HL-60 (cell line): Measurements from ENCODE around the gene RCAN3.
A peak's percentile ranks its signal among the peaks of the same experiment; 100 is the strongest.

Source experiments
- DNase-seq, 2 experiments: peaks; one replicate each; pipeline ENCODE4 v3.0.0-alpha.2; 2010 to 2020; ENCODE audit warnings: low read depth in 1 of 2, low spot score in 1 of 2
- H3K27ac ChIP-seq: fragments of 250-450 bp; sonication (Bioruptor Pico); replicated peaks from 2 replicates; pipeline ENCODE4 v1.5.1; 2020; ENCODE audit warnings: mild to moderate bottlenecking, moderate library complexity
- H3K27me3 ChIP-seq: fragments of 250-450 bp; sonication (Bioruptor Pico); 2 replicates; pipeline ENCODE4 v1.5.1; 2021; ENCODE audit warnings: mild to moderate bottlenecking, moderate library complexity; ENCODE audit not compliant: insufficient read depth, poor library complexity, severe bottlenecking
- H3K4me3 ChIP-seq: replicated peaks from 2 replicates; pipeline ENCODE4 v1.5.1; 2011; ENCODE audit warnings: mild to moderate bottlenecking, control low read depth, low read length; ENCODE audit not compliant: insufficient read depth
- GABPA ChIP-seq: IDR thresholded peaks from 2 replicates; pipeline ENCODE4 v1.6.1; 2012; ENCODE audit warnings: low read depth
- POLR2AphosphoS5 ChIP-seq: IDR thresholded peaks from 2 replicates; pipeline ENCODE4 v1.6.1; 2012; ENCODE audit warnings: low read depth
- SPI1 ChIP-seq: IDR thresholded peaks from 2 replicates; pipeline ENCODE4 v1.6.1; 2012; ENCODE audit warnings: low read depth, mild to moderate bottlenecking, borderline replicate concordance
- TF ChIP-seq, protein P1 (sequence below): IDR thresholded peaks from 2 replicates; pipeline ENCODE4 v1.6.1; 2012; ENCODE audit warnings: low read depth; ENCODE audit not compliant: insufficient replicate concordance
- TF ChIP-seq, protein P2 (sequence below): IDR thresholded peaks from one replicate; pipeline ENCODE4 v1.5.1; 2011; ENCODE audit warnings: low read length, control low read depth, inconsistent platforms; ENCODE audit not compliant: insufficient read depth

The RCAN3 gene

DNA sequence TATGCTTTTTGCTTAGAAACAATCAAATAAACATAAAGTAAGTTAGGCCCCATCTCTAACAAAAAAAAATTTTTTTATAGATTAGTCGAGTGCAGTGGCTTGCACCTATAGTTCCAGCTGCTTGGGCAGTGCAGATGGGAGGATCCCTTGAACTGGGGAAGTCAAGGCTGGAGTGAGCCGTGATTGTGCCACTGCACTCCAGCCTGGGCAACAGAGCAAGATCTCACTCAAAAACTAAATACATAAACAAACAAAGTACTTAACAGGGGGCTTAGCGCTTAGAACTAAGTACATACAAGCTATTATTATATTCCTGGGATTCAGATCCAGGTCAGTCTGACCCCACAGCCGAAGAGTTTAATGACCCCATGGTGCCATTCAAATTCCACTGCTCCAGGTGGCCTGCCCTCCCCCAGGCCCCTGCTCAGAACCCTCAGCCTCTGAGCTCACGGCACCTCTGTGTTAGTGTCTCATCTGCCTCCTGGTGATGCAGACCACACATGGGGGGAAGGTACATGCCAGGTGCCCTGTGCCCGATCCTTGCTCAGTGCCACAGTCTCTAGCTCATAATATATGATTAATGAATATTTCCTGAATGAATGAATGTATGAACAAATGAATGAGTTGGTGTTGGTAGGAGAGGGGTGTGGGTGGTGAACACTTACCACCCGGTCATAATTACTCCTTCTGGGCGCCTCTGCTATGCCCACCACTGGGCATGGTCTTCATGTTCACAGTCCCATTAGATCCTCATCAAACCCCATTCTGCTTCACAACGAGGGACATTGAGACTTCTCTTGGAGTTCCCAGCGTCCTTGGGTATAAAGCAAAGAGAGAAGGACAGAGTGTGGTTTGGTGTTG lies 67.9 kb downstream of the RCAN3 start:
- Histone ChIP-seq H3K27ac (no peak overlapping the region), H3K27me3 (no peaks in the 10 kb centered on the region), H3K4me3 (no peak overlapping the region)
- DNase-seq, result no peak
- TF ChIP-seq GABPA (no peak), SPI1 (no peak), POLR2AphosphoS5 (no peak)
- TF ChIP-seq, protein P1, sequence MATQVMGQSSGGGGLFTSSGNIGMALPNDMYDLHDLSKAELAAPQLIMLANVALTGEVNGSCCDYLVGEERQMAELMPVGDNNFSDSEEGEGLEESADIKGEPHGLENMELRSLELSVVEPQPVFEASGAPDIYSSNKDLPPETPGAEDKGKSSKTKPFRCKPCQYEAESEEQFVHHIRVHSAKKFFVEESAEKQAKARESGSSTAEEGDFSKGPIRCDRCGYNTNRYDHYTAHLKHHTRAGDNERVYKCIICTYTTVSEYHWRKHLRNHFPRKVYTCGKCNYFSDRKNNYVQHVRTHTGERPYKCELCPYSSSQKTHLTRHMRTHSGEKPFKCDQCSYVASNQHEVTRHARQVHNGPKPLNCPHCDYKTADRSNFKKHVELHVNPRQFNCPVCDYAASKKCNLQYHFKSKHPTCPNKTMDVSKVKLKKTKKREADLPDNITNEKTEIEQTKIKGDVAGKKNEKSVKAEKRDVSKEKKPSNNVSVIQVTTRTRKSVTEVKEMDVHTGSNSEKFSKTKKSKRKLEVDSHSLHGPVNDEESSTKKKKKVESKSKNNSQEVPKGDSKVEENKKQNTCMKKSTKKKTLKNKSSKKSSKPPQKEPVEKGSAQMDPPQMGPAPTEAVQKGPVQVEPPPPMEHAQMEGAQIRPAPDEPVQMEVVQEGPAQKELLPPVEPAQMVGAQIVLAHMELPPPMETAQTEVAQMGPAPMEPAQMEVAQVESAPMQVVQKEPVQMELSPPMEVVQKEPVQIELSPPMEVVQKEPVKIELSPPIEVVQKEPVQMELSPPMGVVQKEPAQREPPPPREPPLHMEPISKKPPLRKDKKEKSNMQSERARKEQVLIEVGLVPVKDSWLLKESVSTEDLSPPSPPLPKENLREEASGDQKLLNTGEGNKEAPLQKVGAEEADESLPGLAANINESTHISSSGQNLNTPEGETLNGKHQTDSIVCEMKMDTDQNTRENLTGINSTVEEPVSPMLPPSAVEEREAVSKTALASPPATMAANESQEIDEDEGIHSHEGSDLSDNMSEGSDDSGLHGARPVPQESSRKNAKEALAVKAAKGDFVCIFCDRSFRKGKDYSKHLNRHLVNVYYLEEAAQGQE, result no peak
- TF ChIP-seq, protein P2, sequence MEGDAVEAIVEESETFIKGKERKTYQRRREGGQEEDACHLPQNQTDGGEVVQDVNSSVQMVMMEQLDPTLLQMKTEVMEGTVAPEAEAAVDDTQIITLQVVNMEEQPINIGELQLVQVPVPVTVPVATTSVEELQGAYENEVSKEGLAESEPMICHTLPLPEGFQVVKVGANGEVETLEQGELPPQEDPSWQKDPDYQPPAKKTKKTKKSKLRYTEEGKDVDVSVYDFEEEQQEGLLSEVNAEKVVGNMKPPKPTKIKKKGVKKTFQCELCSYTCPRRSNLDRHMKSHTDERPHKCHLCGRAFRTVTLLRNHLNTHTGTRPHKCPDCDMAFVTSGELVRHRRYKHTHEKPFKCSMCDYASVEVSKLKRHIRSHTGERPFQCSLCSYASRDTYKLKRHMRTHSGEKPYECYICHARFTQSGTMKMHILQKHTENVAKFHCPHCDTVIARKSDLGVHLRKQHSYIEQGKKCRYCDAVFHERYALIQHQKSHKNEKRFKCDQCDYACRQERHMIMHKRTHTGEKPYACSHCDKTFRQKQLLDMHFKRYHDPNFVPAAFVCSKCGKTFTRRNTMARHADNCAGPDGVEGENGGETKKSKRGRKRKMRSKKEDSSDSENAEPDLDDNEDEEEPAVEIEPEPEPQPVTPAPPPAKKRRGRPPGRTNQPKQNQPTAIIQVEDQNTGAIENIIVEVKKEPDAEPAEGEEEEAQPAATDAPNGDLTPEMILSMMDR, result no peak

DNA sequence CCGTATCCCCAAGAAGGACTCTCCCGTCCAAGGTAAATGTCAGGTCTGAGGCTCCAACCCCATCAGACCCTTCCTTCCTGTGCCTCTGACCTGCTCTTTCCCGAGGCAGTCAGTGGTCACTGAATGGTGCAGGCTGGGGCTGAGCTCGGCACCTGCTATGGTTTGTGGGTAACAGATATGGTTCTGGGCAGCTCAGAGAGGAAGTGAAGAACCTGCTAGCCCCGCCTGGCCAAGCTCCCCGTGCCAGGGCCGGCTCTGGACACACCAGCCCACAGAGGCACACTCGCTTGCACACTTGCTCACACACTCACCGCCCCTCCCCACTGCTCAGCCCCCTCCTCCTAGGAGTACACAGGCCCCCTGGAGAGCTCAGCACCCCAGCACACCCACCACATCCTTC lies 69.7 kb downstream of the RCAN3 start:
- peak; percentile 63; the same call in 1 of the 2 replicates for TF ChIP-seq SPI1
- TF ChIP-seq GABPA, result no peak
- TF ChIP-seq, protein P1, result no peak
- TF ChIP-seq, protein P2, result no peak
- no peak for TF ChIP-seq POLR2AphosphoS5
- no peak overlapping the region for H3K4me3 ChIP-seq
- no peak overlapping the region for H3K27ac ChIP-seq
- H3K27me3 ChIP-seq, result no peaks in the 10 kb centered on the region
- DNase-seq, result peak in 1 of 2 experiments; percentile 4

DNA sequence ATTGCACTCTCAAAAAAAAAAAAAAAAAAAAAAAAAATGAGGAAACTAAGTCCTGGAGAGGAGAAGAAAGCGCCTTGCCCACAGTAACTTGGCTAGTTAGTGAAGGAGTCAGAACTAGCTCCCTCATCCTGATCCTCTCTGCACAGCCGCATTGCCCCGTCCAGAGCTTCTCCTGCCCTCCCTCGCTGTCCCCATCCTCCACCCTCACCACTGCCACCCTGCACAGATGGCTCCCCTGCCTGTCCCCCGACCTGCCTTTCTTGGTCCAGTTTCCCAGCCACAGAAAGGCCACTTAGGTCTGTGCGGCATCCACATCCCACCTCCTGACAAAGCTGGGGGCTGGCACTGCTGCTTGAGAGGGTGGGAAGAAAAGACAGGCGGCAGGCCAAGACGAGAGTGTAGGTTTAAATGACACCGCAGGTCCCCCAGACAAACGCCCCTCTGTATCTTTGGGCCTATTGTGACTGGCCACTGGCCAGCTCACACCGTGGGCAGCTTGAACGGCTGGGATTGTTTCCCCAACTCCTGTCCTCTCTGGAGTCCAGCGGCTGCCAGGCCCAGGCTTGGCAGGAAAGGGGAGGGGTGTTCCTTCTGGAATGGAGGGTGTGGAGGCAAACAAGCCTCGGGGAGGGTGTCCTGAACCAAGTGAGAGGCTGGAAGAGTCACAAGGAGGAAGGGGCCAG lies 73.4 kb downstream of the RCAN3 start:
- DNase-seq, result no peak
- Histone ChIP-seq H3K4me3 (no peak overlapping the region), H3K27ac (no peak overlapping the region), H3K27me3 (no peaks in the 10 kb centered on the region)
- TF ChIP-seq, protein P2, result no peak
- TF ChIP-seq GABPA (no peak), POLR2AphosphoS5 (no peak)
- TF ChIP-seq, protein P1, result no peak
